HG03064 (cell line): ENCODE results near the gene ANKS1B.
"Not testable (repeated sequence)": the region's sequence is repeated elsewhere in the genome, so short reads cannot be mapped to it uniquely, and the experiment has no call there.

Experiments
- ATAC-seq: cut with Tn5 transposase; IDR thresholded peaks from one replicate; pipeline ENCODE4 v1.9.1; 2021; ENCODE audit warnings: low read depth; ENCODE audit not compliant: unreplicated experiment

Gene ANKS1B

GRCh38 chr12:99611599-99611998 lies 373.1 kb downstream of the ANKS1B start:
- no peak for ATAC-seq

GRCh38 chr12:99611117-99611516 lies 373.6 kb downstream of the ANKS1B start:
- ATAC-seq, result no peak

GRCh38 chr12:99609455-99610181 lies 375.1 kb downstream of the ANKS1B start:
- ATAC-seq, result no peak

GRCh38 chr12:99600388-99600787 lies 384.3 kb downstream of the ANKS1B start:
- ATAC-seq, result peak; percentile 74

- no peak for ATAC-seq
These were observed 386.0 kb downstream of the ANKS1B start for GRCh38 chr12:99598785-99599184.

- no peak for ATAC-seq
These were observed 388.0 kb downstream of the ANKS1B start for GRCh38 chr12:99596762-99597161.

- ATAC-seq, result not testable (repeated sequence)
These were observed 407.6 kb downstream of the ANKS1B start for GRCh38 chr12:99577125-99577524.

- ATAC-seq, result no peak
These were observed 410.8 kb downstream of the ANKS1B start for GRCh38 chr12:99573980-99574379.

GRCh38 chr12:99567072-99567471 lies 417.7 kb downstream of the ANKS1B start:
- ATAC-seq, result no peak

GRCh38 chr12:99558109-99558508 lies 426.6 kb downstream of the ANKS1B start:
- no peak for ATAC-seq

- ATAC-seq, result no peak
These were observed 431.3 kb downstream of the ANKS1B start for GRCh38 chr12:99553461-99553860.

GRCh38 chr12:99552022-99552421 lies 432.7 kb downstream of the ANKS1B start:
- ATAC-seq, result no peak

- no peak for ATAC-seq
These were observed 435.1 kb downstream of the ANKS1B start for GRCh38 chr12:99549651-99550050.

GRCh38 chr12:99549196-99549595 lies 435.5 kb downstream of the ANKS1B start:
- ATAC-seq, result no peak

- no peak for ATAC-seq
These were observed 440.3 kb downstream of the ANKS1B start for GRCh38 chr12:99544457-99544856.

- peak; percentile 84 for ATAC-seq
These were observed 454.8 kb downstream of the ANKS1B start for GRCh38 chr12:99529966-99530365.

GRCh38 chr12:99528478-99528877 lies 456.3 kb downstream of the ANKS1B start:
- no peak for ATAC-seq

GRCh38 chr12:99523853-99524252 lies 460.9 kb downstream of the ANKS1B start:
- ATAC-seq, result no peak

- no peak for ATAC-seq
These were observed 462.3 kb downstream of the ANKS1B start for GRCh38 chr12:99522456-99522855.

GRCh38 chr12:99521664-99522063 lies 463.1 kb downstream of the ANKS1B start:
- no peak for ATAC-seq

- ATAC-seq, result no peak
These were observed 471.7 kb downstream of the ANKS1B start for GRCh38 chr12:99513066-99513465.

GRCh38 chr12:99505805-99506204 lies 478.9 kb downstream of the ANKS1B start:
- ATAC-seq, result no peak

GRCh38 chr12:99498756-99499155 lies 486.0 kb downstream of the ANKS1B start:
- ATAC-seq, result no peak
